Testis (tissue), 3 donors: ENCODE measurements around the gene NDUFB11. TPM values are rescaled to one million over a fixed set of nuclear protein-coding genes. Genes with fewer than 3 reads are reported as not detected.
"Not testable (repeated sequence)": the region's sequence is repeated elsewhere in the genome, so short reads cannot be mapped to it uniquely, and the experiment has no call there.

Experiments
- DNase-seq: peaks from one replicate; pipeline ENCODE4 v3.0.0-alpha.2; 2019
- H3K27ac ChIP-seq, 2 donors: fragments of 200-600 bp; sonication (generic); one replicate each; pipeline ENCODE4 v1.5.1; 2019
- H3K27me3 ChIP-seq: fragments of 200-600 bp; sonication (generic); one replicate; pipeline ENCODE4 v1.5.1; 2019
- H3K36me3 ChIP-seq: fragments of 200-600 bp; sonication (generic); one replicate; pipeline ENCODE4 v1.5.1; 2017; ENCODE audit warnings: low read depth; ENCODE audit errors: missing control alignments
- H3K4me1 ChIP-seq: fragments of 200-600 bp; sonication (generic); one replicate; pipeline ENCODE4 v1.5.1; 2019
- H3K4me3 ChIP-seq, 2 donors: fragments of 200-600 bp; sonication (generic); one replicate each; pipeline ENCODE4 v1.5.1; 2017 to 2019
- H3K9me3 ChIP-seq: fragments of 200-600 bp; sonication (generic); one replicate; pipeline ENCODE4 v1.5.1; 2017
- POLR2A ChIP-seq: fragments of 450-650 bp; IDR thresholded peaks from one replicate; pipeline ENCODE4 v1.6.1; 2017; ENCODE audit warnings: antibody characterized with exemption, mild to moderate bottlenecking, moderate library complexity
- WGBS, 2 donors: methylation state at CpG; one replicate each; pipeline ENCODE4 v1.1.5; 2018; 5-methylcytosine and 5-hydroxymethylcytosine counted together
- intact Hi-C: fragments of 100-400 bp; cut with DNase I; formaldehyde crosslinking; loops from one replicate; pipeline ENCODE4 v1.15.1; 2023; ENCODE audit warnings: low total_unique reads
- polyA plus RNA-seq: library from polyadenylated mRNA; stranded (reverse); fragments of 350-450 nt; fragmentation: Illumina TruSeq; extraction: RNeasy Lipid Tissue Mini Kit (QIAGEN cat#74804); gene quantifications from one replicate; pipeline ENCODE4 v1.2.3, GENCODE V29; 2014; ENCODE audit warnings: low read depth, low replicate concordance; ENCODE audit not compliant: insufficient read depth
- total RNA-seq, 2 donors: library from RNA; depleted of rRNA; stranded (reverse); fragments of >200 nt; gene quantifications; one replicate each; pipeline ENCODE4 v1.2.3, GENCODE V29; 2016
- TF ChIP-seq, protein P1 (sequence below), 3 experiments: fragments of 450-650 bp in 2 of 3; fragments of 200-600 bp in 1 of 3; sonication (generic) in 1 of 3; IDR thresholded peaks; one replicate each; pipeline ENCODE4 v1.5.1; 2016 to 2019; ENCODE audit warnings: antibody characterized with exemption in 3 of 3, mild to moderate bottlenecking in 2 of 3, moderate library complexity in 1 of 3

The NDUFB11 gene
- total and polyA plus RNA-seq, 3 donors from 2014 or later = 41.3 to 77.4 (median 68.0) TPM

DNA sequence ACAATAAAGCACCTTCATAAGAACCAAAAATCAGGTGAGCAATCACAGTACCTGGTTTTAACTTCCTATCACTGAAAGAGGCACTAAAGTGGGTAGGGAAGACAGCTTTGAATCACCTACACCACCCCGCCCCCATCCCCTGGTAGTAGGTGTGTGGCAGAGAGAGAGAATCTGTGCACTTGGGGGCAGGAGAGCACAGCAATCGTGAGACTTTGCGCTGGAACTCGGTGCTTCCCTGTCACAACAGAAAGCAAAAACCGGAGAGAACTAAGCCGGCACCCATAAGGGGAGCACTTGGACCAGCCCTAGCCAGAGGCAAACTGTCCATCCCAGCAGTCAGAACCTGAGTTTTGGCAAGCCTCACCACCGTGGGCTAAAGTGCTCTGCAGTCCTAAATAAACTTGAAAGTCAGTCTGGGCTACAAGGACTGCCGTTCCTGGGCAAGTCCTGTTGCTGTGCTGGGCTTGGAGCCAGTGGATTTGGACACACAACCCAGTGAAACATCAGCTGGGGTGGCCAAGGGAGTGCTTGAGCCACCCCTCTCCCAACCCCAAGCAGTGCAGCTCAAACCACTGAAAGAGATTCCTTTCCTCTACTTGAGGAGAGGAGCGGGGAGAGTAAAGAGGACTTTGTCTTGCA is 32.1 kb downstream of the NDUFB11 start:
- DNase-seq = peak; percentile 13
- intact Hi-C loops = no loop called here
- H3K27ac ChIP-seq = no peak overlapping the region
- no peak overlapping the region for H3K4me3 ChIP-seq
- TF ChIP-seq POLR2A = no peak
- TF ChIP-seq, protein P1, sequence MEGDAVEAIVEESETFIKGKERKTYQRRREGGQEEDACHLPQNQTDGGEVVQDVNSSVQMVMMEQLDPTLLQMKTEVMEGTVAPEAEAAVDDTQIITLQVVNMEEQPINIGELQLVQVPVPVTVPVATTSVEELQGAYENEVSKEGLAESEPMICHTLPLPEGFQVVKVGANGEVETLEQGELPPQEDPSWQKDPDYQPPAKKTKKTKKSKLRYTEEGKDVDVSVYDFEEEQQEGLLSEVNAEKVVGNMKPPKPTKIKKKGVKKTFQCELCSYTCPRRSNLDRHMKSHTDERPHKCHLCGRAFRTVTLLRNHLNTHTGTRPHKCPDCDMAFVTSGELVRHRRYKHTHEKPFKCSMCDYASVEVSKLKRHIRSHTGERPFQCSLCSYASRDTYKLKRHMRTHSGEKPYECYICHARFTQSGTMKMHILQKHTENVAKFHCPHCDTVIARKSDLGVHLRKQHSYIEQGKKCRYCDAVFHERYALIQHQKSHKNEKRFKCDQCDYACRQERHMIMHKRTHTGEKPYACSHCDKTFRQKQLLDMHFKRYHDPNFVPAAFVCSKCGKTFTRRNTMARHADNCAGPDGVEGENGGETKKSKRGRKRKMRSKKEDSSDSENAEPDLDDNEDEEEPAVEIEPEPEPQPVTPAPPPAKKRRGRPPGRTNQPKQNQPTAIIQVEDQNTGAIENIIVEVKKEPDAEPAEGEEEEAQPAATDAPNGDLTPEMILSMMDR (IDR thresholded peaks at IDR 0.05) = no peak
- no peaks in the 10 kb centered on the region for H3K9me3 ChIP-seq
- WGBS, 2 donors = 65 to 69% methylated on average over 7 to 9 of the region's 9 CpGs
- H3K36me3 ChIP-seq = no peaks in the 10 kb centered on the region
- no peaks in the 10 kb centered on the region for H3K4me1 ChIP-seq
- H3K27me3 ChIP-seq = no peaks in the 10 kb centered on the region

GRCh38 chrX:47110936-47111615 is 33.4 kb downstream of the NDUFB11 start:
- intact Hi-C loops, DNase-seq: not testable (repeated sequence)
- 82 to 86% methylated on average over 5 to 13 of the region's 40 CpGs for WGBS, 2 donors

GRCh38 chrX:47101206-47101605 is 43.3 kb downstream of the NDUFB11 start:
- no peak overlapping the region for H3K27ac ChIP-seq
- no peak overlapping the region for H3K4me3 ChIP-seq
- H3K4me1 ChIP-seq = no peaks in the 10 kb centered on the region
- no peak for DNase-seq
- WGBS, 2 donors = 75% methylated on average over 4 of the region's 4 CpGs; no CpG with 5 or more reads in 1 of the 2 donors
- intact Hi-C loops = no loop called here
- TF ChIP-seq, protein P1 (IDR thresholded peaks at IDR 0.05) = no peak
- no peaks in the 10 kb centered on the region for H3K9me3 ChIP-seq
- H3K36me3 ChIP-seq = no peaks in the 10 kb centered on the region
- H3K27me3 ChIP-seq = no peaks in the 10 kb centered on the region

More at GRCh38 chrX:47110936-47111615, 33.4 kb downstream of the NDUFB11 start:
- H3K9me3 ChIP-seq, H3K27ac ChIP-seq, H3K4me3 ChIP-seq, H3K4me1 ChIP-seq, H3K36me3 ChIP-seq, H3K27me3 ChIP-seq: not testable (repeated sequence)

DNA sequence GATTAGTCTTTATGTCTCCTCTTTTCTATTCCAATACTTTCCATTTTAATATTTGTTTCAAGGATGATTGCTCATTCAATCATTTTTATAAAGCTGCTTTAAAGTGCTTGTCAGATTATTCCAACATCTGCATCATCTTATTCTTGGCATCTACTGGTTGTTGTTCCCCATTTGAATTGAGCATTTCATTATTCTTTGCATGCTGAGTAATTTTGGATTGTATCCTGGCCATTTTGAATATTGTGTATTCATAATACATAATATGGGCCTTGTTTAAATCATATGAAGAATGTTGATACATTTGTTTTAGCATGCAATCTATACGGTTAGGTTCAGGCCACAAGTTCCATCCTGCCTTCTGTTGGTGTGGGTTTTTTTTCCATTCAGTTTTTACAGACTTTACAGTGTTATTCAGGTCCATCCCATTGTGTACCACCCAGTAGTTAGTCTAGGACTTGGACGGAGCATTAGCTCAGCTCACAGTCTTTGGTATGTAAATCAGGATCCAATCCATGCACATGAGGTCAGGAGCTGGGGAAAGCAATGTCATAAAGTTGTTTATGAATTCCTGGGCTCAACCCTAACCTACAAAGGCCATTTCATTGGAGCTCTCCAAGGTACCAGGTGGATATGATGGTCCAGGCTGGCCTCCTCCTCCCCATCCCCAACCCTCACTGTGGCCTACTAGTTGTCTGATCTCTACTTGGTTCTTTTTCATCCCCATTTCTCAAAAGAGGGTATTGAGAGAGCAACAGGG is 46.0 kb downstream of the NDUFB11 start:
- TF ChIP-seq, protein P1 (IDR thresholded peaks at IDR 0.05) = no peak
- no peak for TF ChIP-seq POLR2A
- Histone ChIP-seq H3K36me3 (no peaks in the 10 kb centered on the region), H3K27ac (no peak overlapping the region), H3K9me3 (no peaks in the 10 kb centered on the region), H3K4me1 (no peaks in the 10 kb centered on the region), H3K4me3 (no peak overlapping the region), H3K27me3 (no peaks in the 10 kb centered on the region)
- DNase-seq = no peak
- 75 to 85% methylated on average over 2 of the region's 2 CpGs for WGBS, 2 donors
- intact Hi-C loops = no loop called here

DNA sequence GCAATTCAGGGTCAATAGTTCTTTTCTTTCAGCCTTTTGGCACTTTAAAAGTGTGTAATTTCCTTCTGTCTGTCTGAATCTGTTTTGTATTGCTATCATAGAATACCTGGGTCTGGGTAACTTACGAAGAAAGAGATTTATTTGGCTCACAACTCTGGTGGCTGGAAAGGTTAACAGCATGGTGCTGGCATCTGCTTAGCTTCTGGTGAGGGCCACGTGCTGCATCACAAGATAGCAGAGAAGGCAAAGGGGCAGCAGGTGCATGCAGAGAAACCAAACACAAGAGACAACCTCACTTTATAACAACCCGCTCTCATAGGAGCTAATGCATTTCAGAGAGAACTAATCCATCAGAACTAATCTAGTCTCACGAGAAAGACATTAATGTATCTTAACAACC is 47.5 kb downstream of the NDUFB11 start:
- 77 to 88% methylated on average over 4 of the region's 4 CpGs for WGBS, 2 donors
- H3K27me3 ChIP-seq = no peaks in the 10 kb centered on the region
- no peak overlapping the region for H3K4me3 ChIP-seq
- no peaks in the 10 kb centered on the region for H3K9me3 ChIP-seq
- intact Hi-C loops = no loop called here
- no peak overlapping the region for H3K27ac ChIP-seq
- no peak for DNase-seq
- no peak for TF ChIP-seq POLR2A
- TF ChIP-seq, protein P1 (IDR thresholded peaks at IDR 0.05) = no peak
- no peaks in the 10 kb centered on the region for H3K4me1 ChIP-seq
- no peaks in the 10 kb centered on the region for H3K36me3 ChIP-seq
